HG03095 (cell line): ENCODE measurements around the gene NHEJ1.

Experiments
- ATAC-seq: cut with Tn5 transposase; IDR thresholded peaks from one replicate; pipeline ENCODE4 v1.9.1; 2021; ENCODE audit warnings: moderate library complexity; ENCODE audit not compliant: unreplicated experiment

Gene NHEJ1

DNA sequence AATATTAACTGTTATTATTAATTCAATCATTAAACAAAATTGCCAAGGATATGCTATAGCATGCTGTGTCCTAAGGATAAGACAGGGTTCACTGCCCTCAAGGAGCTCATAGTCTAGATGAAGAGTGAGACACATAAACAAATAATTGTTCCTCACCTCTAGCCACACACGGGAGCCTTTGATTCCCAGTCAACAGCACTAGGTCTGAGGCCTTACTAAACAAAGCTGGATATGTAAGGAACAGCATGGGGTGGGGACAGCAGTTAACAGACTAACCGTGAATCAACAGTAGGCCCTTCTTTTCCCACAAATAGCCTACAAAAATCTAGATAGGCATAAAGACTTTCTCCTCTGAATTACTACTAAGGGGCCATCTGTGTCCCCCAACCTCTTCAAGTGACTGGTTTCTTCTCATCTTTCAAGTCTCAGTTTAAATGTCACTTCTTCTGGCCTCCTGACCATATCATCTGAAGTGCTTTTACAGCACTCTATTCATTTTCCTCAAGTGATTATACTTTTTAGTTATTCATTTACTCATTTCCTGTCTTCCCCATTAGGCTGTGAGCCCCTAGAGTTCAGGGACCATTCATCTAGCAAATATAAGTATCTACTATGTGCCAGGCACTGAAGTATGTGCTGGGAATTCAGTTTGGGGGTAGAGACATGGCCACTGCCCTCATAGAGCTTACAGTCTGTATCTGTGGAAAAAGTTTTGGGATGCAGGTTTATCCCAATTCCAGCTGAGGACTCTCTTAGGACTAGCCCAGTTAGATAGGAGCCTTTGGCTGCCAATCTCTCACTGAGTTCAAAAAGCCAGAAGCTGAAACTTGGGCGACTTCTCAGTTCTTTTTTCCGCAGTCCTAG lies 69.9 kb downstream of the NHEJ1 start:
- ATAC-seq, result no peak

DNA sequence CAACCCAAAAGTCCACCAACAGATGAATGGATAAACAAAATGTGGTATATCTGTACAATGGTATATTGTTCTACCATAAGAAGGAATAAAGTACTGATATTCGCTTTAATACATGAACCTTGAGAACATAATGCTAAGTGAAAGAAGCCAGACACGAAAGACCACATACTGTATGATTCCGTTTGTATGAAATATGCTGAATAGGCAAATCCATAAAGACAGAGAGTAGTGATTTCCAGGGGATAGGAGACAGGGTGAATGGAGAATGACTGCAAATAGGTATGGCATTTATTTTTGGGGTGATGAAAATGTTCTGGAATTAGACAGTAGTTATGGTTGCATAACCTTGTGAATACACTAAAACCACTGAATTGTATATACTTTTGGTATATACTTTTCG lies 71.3 kb downstream of the NHEJ1 start:
- ATAC-seq, result no peak

DNA sequence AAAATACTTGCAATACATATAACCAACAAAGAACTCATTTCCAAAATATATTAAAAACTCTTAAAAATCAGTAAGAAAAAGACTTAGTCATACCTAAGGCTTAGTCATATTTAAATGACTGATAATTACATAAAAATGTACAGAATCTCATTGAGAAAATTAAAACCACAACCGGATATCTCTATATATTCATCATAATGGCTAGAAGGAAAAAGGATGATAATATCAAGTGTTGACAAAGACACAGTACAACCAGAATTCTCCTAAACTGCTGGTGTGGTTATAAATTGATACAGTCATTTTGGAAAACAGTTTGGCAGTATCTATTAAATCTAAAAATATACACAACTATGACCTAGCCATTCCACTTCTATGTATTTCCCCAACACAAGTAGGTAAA lies 72.8 kb downstream of the NHEJ1 start:
- no peak for ATAC-seq

DNA sequence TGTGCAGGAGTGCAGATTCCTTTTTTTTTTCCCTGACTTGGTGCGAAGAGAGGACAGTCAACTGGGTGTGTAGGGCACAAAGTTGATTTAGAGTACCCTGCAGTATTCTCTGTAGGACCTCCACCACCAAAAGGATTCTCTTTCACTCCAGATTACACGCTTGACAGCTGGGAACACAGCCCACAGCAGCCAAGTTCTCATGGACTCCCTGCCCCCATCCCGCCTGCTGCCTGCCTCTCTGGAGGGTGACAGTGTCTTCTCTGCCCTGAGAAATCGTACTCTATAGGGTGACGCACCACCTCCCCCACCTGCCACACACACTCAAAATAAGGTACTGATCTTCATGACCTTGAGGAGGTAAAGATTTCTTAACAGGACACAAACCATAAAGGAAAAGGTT lies 73.3 kb downstream of the NHEJ1 start:
- ATAC-seq, result no peak

GRCh38 chr2:219086196-219086595 lies 74.4 kb downstream of the NHEJ1 start:
- ATAC-seq, result no peak

DNA sequence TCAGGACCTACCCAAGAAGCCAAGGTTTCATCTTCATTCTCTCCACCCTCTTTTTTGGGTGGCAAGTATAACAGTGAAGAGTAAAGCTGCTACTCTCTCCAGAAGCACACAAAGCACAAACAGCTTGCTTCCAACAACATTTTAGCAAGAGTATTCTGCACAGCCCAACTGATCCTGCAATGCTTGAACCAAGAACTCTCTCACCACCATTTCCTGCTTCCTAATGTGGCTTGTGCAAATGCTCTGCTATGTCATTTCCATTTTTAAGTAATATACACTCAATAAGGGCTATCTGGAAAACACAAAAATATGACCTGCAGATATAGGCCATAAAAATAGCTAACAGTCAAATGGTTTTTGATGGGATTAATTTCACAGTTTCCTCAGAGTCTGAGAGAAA lies 75.8 kb downstream of the NHEJ1 start:
- no peak for ATAC-seq

- no peak for ATAC-seq
Measured at GRCh38 chr2:219082332-219082958, 78.2 kb downstream of the NHEJ1 start.

GRCh38 chr2:219081701-219082331 lies 78.8 kb downstream of the NHEJ1 start:
- ATAC-seq, result no peak

DNA sequence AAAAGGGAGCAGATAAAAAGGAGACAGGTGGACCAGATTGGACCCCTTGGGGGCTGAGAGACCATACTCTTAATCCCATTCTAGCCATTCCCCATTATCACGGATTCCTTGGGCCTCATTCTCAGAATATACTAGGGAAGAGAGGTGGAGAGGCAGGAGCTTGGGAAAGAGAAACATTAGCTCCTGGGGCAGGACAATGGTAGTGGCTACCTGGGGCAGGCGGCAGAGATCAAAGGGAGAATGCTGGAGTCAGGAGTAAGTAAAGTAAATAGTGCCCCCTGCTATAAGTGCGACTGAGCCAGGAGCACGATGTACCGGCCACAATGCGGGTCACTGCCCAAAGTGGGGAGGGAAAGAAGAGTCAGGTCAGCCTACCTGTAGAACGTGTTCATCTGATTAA lies 79.5 kb downstream of the NHEJ1 start:
- no peak for ATAC-seq

DNA sequence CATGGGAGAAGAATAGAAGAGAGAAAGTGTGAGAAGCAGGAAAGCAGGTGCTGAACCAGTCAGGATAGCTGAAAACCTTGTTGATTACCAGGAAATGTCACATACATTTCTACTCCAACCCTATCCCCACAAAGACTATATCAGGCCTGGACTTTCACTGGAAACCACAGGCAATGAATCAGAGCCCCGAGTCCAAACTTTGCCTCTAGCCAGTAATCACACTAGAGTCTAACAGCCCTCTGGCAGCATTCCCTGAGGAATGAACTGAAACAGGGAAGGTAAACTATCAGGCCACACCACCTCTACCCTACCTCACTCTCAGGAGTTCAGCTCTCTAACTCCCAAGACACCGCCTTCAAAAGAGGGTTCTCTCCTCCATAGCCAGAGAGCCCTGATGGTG lies 81.2 kb downstream of the NHEJ1 start:
- no peak for ATAC-seq

- ATAC-seq, result no peak
Measured at GRCh38 chr2:219078951-219079350, 81.7 kb downstream of the NHEJ1 start.

DNA sequence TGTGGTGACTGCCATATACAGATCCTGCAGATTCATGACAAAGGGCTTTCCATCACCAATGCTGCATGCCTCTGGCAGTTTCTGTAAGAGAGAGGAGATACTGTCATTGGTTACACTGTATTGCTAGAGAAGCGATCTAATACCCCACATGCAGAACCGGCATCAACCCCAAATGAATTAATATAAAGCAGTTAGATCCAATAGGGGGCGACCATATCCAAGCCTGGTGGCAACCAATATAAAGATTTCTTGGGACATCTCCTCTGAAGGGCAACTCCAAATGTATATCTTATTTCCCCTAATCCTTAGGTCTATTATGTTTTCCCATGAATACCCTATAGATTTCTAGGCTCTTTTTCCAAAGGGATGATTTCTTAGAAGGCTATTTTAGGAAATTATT lies 82.5 kb downstream of the NHEJ1 start:
- ATAC-seq, result no peak

- no peak for ATAC-seq
Measured at GRCh38 chr2:219076253-219076652, 84.4 kb downstream of the NHEJ1 start.

DNA sequence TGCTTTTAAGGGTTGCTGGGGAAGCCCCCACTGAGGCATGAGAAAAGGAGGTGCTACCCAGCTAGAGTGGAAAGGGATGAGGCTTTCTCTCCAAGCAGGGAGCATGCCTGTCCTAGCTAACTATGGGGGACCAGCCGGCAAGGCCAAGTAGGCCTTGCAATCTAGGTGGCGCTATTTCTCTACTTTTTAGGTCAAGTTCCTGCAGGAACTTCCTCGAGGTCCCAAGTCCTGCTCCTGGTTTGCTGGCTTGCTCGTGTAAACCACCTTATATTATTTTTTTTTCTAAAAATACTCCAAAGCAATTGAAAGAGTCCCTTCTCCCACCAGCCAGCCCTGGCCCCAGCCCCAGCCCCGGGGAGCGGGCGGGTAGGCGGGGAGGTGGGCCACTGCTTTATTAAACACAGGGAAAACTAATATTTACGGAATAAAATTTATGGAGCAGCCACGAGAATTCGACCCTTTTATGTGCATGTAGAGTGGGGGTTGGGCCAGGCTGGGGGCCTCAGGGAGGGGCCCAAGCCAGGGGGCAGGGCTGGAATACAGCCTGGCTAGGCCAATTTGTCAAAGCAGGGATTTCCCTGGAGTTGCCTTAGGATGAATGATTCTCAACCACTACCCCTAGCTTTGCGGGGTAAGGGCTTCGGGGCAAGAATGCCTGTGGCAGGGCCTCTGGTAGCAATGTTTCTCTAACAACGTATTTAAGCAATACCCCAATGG lies 87.0 kb downstream of the NHEJ1 start:
- ATAC-seq, result no peak

DNA sequence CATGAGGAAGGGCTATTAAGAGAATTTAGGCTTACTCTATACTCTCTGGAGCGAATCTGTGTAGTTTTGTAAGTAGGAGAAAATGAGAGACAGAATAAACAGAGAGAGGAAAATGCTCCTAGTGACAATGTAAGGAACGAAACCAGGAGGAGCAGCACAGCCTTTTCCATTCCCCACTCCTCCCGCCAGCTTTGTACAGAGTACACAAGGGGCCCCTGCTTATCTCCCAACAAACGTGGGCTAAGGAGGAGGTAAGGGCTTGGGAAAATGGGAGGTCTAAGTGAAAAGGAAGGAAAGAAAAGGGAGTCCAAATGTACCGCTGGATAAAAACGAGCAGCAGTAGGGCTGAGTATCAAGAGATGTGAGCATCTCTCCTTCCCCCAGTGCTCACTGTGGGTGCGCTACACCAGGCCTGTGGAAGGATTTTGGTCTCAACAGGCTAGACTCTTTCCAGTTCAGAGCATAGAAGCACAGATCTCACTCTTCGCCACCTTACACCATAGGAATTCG lies 87.8 kb downstream of the NHEJ1 start:
- no peak for ATAC-seq

- ATAC-seq, result no peak
Measured at GRCh38 chr2:219071131-219071816, 89.3 kb downstream of the NHEJ1 start.

DNA sequence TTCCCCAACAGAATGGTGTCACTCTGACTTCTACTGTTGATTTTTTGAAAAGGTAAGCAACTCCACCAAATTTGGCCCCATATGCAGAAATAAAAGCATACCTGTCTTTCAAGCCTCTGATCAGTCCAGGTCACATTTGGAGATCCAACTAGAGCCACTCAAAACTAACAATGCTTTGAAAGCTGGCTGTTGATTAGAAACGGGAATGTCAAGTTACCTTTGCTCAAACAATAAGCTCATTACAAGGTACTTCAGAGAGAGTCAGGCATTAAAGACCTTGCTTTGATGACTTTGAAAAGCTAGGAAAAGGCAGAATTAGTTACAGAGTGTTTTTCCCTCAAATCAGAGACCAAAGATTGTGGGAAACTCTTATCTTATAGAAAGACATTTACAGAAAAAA lies 95.1 kb downstream of the NHEJ1 start:
- ATAC-seq, result no peak

GRCh38 chr2:219062081-219062480 lies 98.5 kb downstream of the NHEJ1 start:
- no peak for ATAC-seq

DNA sequence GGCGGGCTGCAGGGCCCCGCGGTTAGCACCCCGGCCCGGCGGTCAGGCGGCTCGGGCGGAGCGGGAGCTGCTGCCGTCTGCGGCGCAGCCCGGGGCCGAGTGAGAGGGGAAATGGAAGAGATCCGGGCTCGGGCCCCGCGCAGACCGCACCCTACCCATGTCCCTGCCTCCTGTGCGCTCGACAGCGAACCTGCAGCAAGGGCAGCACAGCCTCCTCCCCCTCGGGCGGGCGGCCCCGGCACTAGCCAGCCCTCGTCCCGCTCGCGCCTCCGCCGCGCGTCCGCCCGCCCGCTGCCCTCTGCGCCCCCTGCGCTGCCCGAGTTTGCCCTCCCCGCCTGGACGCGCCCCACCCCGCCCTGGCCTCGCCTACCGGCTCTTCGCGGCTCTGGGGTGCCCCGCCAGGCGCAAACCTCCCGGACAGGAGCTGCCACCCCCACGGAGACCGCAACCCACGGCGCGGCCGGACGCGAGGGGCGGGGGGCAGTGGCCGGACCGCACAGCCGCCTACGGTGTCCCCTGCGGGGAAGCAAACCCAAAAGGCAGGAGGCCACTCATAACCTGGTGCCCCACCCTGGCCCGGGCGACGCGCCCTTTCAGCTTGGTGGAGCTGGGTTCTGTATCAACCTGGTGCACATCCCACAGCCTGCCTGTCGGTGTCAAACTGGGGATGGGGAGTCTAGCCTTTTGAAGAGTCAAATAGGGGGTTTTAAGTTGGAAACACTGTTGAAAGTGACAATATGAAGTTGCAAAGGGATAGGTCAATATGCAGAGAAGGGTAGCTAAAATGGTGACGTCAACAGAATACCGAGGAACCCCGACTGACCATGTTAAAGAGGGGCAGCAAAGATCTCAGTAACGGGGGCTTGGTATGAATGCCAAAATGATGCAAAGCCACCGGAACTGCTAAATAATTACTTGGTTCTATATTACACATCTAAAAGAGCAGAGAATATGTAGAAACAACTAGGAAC lies 99.5 kb downstream of the NHEJ1 start, which contains the start of gene IHH:
TSS of gene IHH (minus strand) at position 101 of the 971 bp plus-strand sequence. CDS start 454 bp downstream, outside the sequence.
- ATAC-seq, result no peak
